HepG2 (cell line): ENCODE measurements around the gene CNGA3. TPM values are rescaled to one million over a fixed set of nuclear protein-coding genes. Genes with fewer than 3 reads are reported as not detected.

Source experiments
- ATAC-seq: fragments of 200-7000 bp; cut with Tn5 transposase; 3 replicates; pipeline ENCODE4 v1.9.1; 2020; ENCODE audit warnings: mild to moderate bottlenecking, moderate library complexity
- BruUV-seq: library from RNA; stranded (reverse); fragments of 400-500 nt; replicated peaks from 2 replicates; lab custom pipeline; 2021; lab: Mats Ljungman, UMichigan
- CTCF ChIA-PET: fragments of 300-600 bp; formaldehyde crosslinking; extraction: SDS; loops from one replicate; lab custom pipeline; 2021; ENCODE audit warnings: low total read pairs, inconsistent platforms, low intra/inter-chr PET ratio; lab: Yijun Ruan, JAX
- POLR2A ChIA-PET: fragments of 350-600 bp; sonication (Branson Sonifier 250); formaldehyde crosslinking; loops from one replicate; lab custom pipeline; 2020; ENCODE audit warnings: antibody characterized with exemption, inconsistent platforms; lab: Yijun Ruan, JAX
- DNase-seq: peaks from one replicate; pipeline ENCODE4 v3.0.0-alpha.2; 2015; ENCODE audit warnings: low spot score
- FAIRE-seq: peaks from 3 replicates; lab custom pipeline; 2011; peaks lifted over from hg19 to GRCh38; lab: Jason Lieb, UNC
- H2AFZ ChIP-seq: one replicate; pipeline ENCODE4 v1.6.1; 2011; ENCODE audit warnings: low read length, inconsistent platforms
- H3K27ac ChIP-seq: fragments of 300-600 bp; 3 replicates; pipeline ENCODE4 v1.8.0; 2011; ENCODE audit warnings: mixed run types, mild to moderate bottlenecking, mixed read lengths, low read length, inconsistent platforms; ENCODE audit not compliant: insufficient read depth; ENCODE audit errors: extremely low read length
- H3K27me3 ChIP-seq, 2 experiments: fragments of 200-600 bp in 1 of 2; 2 replicates in 1 of 2; 3 replicates in 1 of 2; pipeline versions ENCODE4 v1.6.0 to v1.8.0; 2011; ENCODE audit warnings: low read length in 2 of 2, mild to moderate bottlenecking in 2 of 2, moderate library complexity in 2 of 2, inconsistent platforms in 1 of 2; ENCODE audit not compliant: insufficient read depth in 2 of 2, control insufficient read depth in 1 of 2
- H3K36me3 ChIP-seq, 2 experiments: fragments of 200-600 bp in 1 of 2; replicated peaks in 1 of 2; 2 replicates in 1 of 2; 3 replicates in 1 of 2; pipeline versions ENCODE4 v1.5.1 to v1.8.0; 2011; ENCODE audit warnings: low read length in 2 of 2, inconsistent platforms in 1 of 2; ENCODE audit not compliant: insufficient read depth in 2 of 2, control insufficient read depth in 1 of 2
- H3K4me1 ChIP-seq: 2 replicates; pipeline ENCODE4 v1.5.1; 2012; ENCODE audit warnings: low read length, inconsistent platforms; ENCODE audit not compliant: insufficient read depth
- H3K4me2 ChIP-seq: 2 replicates; pipeline ENCODE4 v1.6.0; 2011; ENCODE audit warnings: low read depth, low read length, inconsistent platforms
- H3K4me3 ChIP-seq, 3 experiments: fragments of 200-600 bp in 1 of 3; sonication (generic), shearing (Covaris generic) in 1 of 3; replicated peaks in 1 of 3; 2 replicates each; pipeline ENCODE4 v1.5.1; 2011 to 2016; ENCODE audit warnings: low read length in 3 of 3, inconsistent platforms in 2 of 3, low read depth in 2 of 3, mild to moderate bottlenecking in 2 of 3, control low read depth in 1 of 3, mixed read lengths in 1 of 3; ENCODE audit not compliant: insufficient read depth in 1 of 3
- H3K79me2 ChIP-seq: one replicate; pipeline ENCODE4 v1.6.1; 2011; ENCODE audit warnings: low read length, inconsistent platforms; ENCODE audit not compliant: insufficient read depth
- H3K9ac ChIP-seq: 2 replicates; pipeline ENCODE4 v1.6.0; 2011; ENCODE audit warnings: mild to moderate bottlenecking, low read depth, low read length, inconsistent platforms; ENCODE audit not compliant: insufficient read depth
- H3K9me3 ChIP-seq: 2 replicates; pipeline ENCODE4 v1.5.1; 2012; ENCODE audit warnings: mild to moderate bottlenecking, low read length
- H4K20me1 ChIP-seq: 2 replicates; pipeline ENCODE4 v1.6.0; 2011; ENCODE audit warnings: inconsistent platforms, mild to moderate bottlenecking, low read length, moderate library complexity; ENCODE audit not compliant: insufficient read depth
- CHD2 ChIP-seq: IDR thresholded peaks from 2 replicates; pipeline ENCODE4 v1.6.1; 2011; ENCODE audit warnings: low read depth, low read length, improper control_type of control experiment
- KLF15 ChIP-seq: sonication (generic); formaldehyde crosslinking; IDR thresholded peaks from 2 replicates; pipeline ENCODE4 v1.8.1; 2023; ENCODE audit warnings: borderline replicate concordance, mild to moderate bottlenecking, inconsistent platforms, missing genetic modification reagents, mixed read lengths
- NCOA5 ChIP-seq: sonication (generic); formaldehyde crosslinking; IDR thresholded peaks from 2 replicates; pipeline ENCODE4 v1.4.0; 2020; ENCODE audit warnings: missing genetic modification reagents
- SYNCRIP ChIP-seq: fragments of 200-400 bp; formaldehyde crosslinking; IDR thresholded peaks from 2 replicates; pipeline ENCODE4 v1.6.1; 2018; ENCODE audit warnings: mild to moderate bottlenecking, low read depth, low read length; ENCODE audit not compliant: insufficient read depth
- TP53 ChIP-seq: sonication (generic); formaldehyde crosslinking; conservative IDR thresholded peaks from 2 replicates; pipeline ENCODE4 v1.4.0; 2020; ENCODE audit warnings: missing genetic modification reagents
- UBTF ChIP-seq: sonication (generic); formaldehyde crosslinking; IDR thresholded peaks from 2 replicates; pipeline ENCODE4 v1.4.0; 2020; ENCODE audit warnings: mild to moderate bottlenecking, missing genetic modification reagents
- ZFP90 ChIP-seq: sonication (generic); formaldehyde crosslinking; IDR thresholded peaks from 2 replicates; pipeline ENCODE4 v1.8.0; 2022; ENCODE audit warnings: missing genetic modification reagents, mild to moderate bottlenecking, inconsistent platforms, borderline replicate concordance
- ZNF775 ChIP-seq: sonication (generic); formaldehyde crosslinking; IDR thresholded peaks from 2 replicates; pipeline ENCODE4 v1.4.0; 2020; ENCODE audit warnings: missing genetic modification reagents, mild to moderate bottlenecking, moderate library complexity, borderline replicate concordance
- WGBS: methylation state at CpG from one replicate; pipeline ENCODE4 v1.1.6; 2017; ENCODE audit warnings: low lambda C conversion rate; 5-methylcytosine and 5-hydroxymethylcytosine counted together
- in situ Hi-C: cut with HindIII; loops from 2 replicates; pipeline ENCODE4 v1.10.0; 2017; ENCODE audit warnings: low pct_unique_long_range_greater_than_20kb; ENCODE audit not compliant: extremely low pct_ligation_motif_present
- intact Hi-C: fragments of 100-400 bp; cut with micrococcal nuclease; formaldehyde crosslinking; loops from one replicate; pipeline ENCODE4 v1.10.0; 2022; ENCODE audit not compliant: unreplicated experiment
- polyA plus RNA-seq, 8 experiments: library from polyadenylated mRNA; depleted of rRNA in 3 of 8; stranded (reverse) in 7 of 8; unstranded in 1 of 8; fragments of >200 nt; fragmentation: Illumina TruSeq in 4 of 8; extraction: Trizol in 4 of 8; gene quantifications; 2 replicates each; pipeline versions ENCODE4 v1.2.1 to v1.2.3, GENCODE V29; 2011 to 2016; ENCODE audit warnings: low read depth in 4 of 8, missing spikeins in 1 of 8, mixed read lengths in 1 of 8; ENCODE audit not compliant: insufficient read depth in 1 of 8
- total RNA-seq, 5 experiments: library from RNA; depleted of rRNA; stranded (reverse); fragments of >200 nt; fragmentation: Illumina TruSeq; extraction: Trizol; gene quantifications; 2 replicates each; pipeline ENCODE4 v1.2.3, GENCODE V29; 2016; ENCODE audit warnings: low read depth in 1 of 5

The CNGA3 gene
- total and polyA plus RNA-seq, 2 of the 13 experiments (the other 11 are each of a cell fraction or from before 2014, with no cell fraction given): not detected

GRCh38 chr2:98399140-98399539 is 52.9 kb downstream of the CNGA3 start:
- DNase-seq (no peak), FAIRE-seq (no peak), ATAC-seq (no peak)
- Histone ChIP-seq H3K9me3 (no peaks in the 10 kb centered on the region), H3K79me2 (no peaks in the 10 kb centered on the region), H3K4me2 (no peak overlapping the region), H2AFZ (no peak overlapping the region), H3K4me1 (no peaks in the 10 kb centered on the region), H3K27ac (no peak overlapping the region), H3K36me3 (no peaks in the 10 kb centered on the region), H3K27me3 (peaks cover 0 to 22% of the 10 kb centered on the region in 2 experiments; a peak in 4 of 5 replicates), H3K9ac (no peak overlapping the region), H3K4me3 (no peak overlapping the region), H4K20me1 (no peaks in the 10 kb centered on the region)
- ChIA-PET CTCF (no interaction called here), POLR2A (no interaction called here)
- in situ Hi-C loops (no loop called here), intact Hi-C loops (no loop called here)
- TF ChIP-seq CHD2 (no peak), TP53 (CRISPR knock-in tag) (no peak), KLF15 (no peak), NCOA5 (CRISPR knock-in tag) (no peak), UBTF (CRISPR knock-in tag) (no peak), ZFP90 (CRISPR knock-in tag) (no peak), ZNF775 (no peak), SYNCRIP (no peak)
- no TSS peak for BruUV-seq
- WGBS: 8% methylated on average over 4 of the region's 4 CpGs
